Medulla oblongata (tissue), 1 donor: ENCODE measurements around the gene LARGE1.

Experiments used
- DNase-seq: peaks from one replicate; pipeline ENCODE4 v3.0.0-alpha.2; 2015; ENCODE audit errors: extremely low spot score

LARGE1 gene

GRCh38 chr22:33821290-33821689 lies 99.0 kb downstream of the LARGE1 start:
- DNase-seq, result no peak

GRCh38 chr22:33819743-33820142 lies 100.5 kb downstream of the LARGE1 start:
- no peak for DNase-seq

GRCh38 chr22:33817512-33818127 lies 102.7 kb downstream of the LARGE1 start:
- DNase-seq, result no peak

GRCh38 chr22:33812360-33812977 lies 107.8 kb downstream of the LARGE1 start:
- no peak for DNase-seq

- peak; percentile 32 for DNase-seq
These were observed 108.6 kb downstream of the LARGE1 start for GRCh38 chr22:33811686-33812085.

- no peak for DNase-seq
These were observed 109.1 kb downstream of the LARGE1 start for GRCh38 chr22:33811208-33811607.

GRCh38 chr22:33807470-33807869 lies 112.8 kb downstream of the LARGE1 start:
- no peak for DNase-seq

GRCh38 chr22:33806191-33806590 lies 114.1 kb downstream of the LARGE1 start:
- no peak for DNase-seq

GRCh38 chr22:33803371-33804282 lies 116.6 kb downstream of the LARGE1 start:
- no peak for DNase-seq

- no peak for DNase-seq
These were observed 121.9 kb downstream of the LARGE1 start for GRCh38 chr22:33798401-33798800.

GRCh38 chr22:33796494-33796893 lies 123.8 kb downstream of the LARGE1 start:
- DNase-seq, result no peak

GRCh38 chr22:33793475-33793874 lies 126.8 kb downstream of the LARGE1 start:
- no peak for DNase-seq

- DNase-seq, result no peak
These were observed 127.4 kb downstream of the LARGE1 start for GRCh38 chr22:33792832-33793231.

GRCh38 chr22:33789690-33790253 lies 130.5 kb downstream of the LARGE1 start:
- DNase-seq, result no peak

GRCh38 chr22:33788927-33789326 lies 131.3 kb downstream of the LARGE1 start:
- DNase-seq, result no peak

- no peak for DNase-seq
These were observed 132.4 kb downstream of the LARGE1 start for GRCh38 chr22:33787645-33788456.

GRCh38 chr22:33786149-33786548 lies 134.1 kb downstream of the LARGE1 start:
- DNase-seq, result no peak

GRCh38 chr22:33785283-33785968 lies 134.8 kb downstream of the LARGE1 start:
- no peak for DNase-seq

GRCh38 chr22:33781411-33781810 lies 138.9 kb downstream of the LARGE1 start:
- DNase-seq, result no peak

GRCh38 chr22:33780531-33781136 lies 139.6 kb downstream of the LARGE1 start:
- DNase-seq, result no peak
